Kidney glomerular epithelial cell (primary cell): Measurements from ENCODE around the gene FXYD4.
"Not testable (repeated sequence)": the region's sequence is repeated elsewhere in the genome, so short reads cannot be mapped to it uniquely, and the experiment has no call there.

Source experiments
- DNase-seq: peaks from one replicate; lab custom pipeline; 2025; lab: John Stamatoyannopoulos, UW

Gene FXYD4

DNA sequence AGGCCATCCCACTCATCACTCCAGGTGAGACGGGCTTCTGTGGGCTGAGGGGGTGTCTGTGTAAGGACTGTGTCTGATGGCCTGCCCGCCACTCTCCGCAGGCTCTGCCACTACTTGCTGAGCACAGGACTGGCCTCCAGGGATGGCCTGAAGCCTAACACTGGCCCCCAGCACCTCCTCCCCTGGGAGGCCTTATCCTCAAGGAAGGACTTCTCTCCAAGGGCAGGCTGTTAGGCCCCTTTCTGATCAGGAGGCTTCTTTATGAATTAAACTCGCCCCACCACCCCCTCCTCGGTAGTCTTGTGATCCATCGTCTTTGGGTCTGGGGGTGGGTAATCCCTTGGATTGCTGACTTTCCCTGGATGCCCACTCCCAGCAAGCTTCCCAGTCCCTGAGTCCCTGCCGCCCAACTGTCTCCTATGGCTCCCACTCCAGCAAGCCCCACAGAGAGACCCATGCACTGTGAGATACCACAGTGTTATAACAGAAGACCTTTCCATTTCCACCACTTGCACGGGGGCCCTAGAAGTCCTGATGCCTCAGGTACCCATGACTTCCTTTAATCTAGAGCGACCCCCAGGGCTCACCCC is 4.7 kb downstream of the FXYD4 start:
- DNase-seq, result no peak

DNA sequence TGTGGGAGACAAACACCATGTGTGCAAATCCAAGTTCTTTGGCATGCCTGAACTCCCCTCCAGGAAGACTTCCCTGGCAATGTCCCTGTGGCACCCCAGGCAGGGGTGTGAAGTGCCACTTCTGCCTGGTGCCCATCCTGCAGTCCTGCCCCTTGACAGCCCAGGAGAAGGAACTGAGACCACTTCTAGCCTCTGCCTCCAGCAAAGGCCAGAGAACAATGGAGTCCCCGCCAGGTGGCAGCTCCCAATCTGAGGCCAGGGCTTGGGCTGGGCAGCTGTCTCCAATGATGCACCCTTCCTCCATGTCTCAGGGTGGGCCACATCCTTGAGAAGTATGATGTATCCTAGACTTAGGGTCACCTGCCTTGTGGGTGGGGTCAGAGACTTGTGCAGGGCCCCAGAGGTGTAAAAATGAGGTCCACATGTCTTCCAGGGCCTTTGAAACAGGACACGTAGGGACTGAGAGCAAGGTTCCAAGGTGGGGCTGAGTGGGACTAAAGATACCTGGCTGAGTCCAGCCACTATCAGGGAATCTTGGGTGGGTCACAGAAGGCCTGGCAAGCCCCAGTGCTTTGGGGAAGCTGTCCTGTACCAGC is 5.5 kb downstream of the FXYD4 start:
- no peak for DNase-seq

DNA sequence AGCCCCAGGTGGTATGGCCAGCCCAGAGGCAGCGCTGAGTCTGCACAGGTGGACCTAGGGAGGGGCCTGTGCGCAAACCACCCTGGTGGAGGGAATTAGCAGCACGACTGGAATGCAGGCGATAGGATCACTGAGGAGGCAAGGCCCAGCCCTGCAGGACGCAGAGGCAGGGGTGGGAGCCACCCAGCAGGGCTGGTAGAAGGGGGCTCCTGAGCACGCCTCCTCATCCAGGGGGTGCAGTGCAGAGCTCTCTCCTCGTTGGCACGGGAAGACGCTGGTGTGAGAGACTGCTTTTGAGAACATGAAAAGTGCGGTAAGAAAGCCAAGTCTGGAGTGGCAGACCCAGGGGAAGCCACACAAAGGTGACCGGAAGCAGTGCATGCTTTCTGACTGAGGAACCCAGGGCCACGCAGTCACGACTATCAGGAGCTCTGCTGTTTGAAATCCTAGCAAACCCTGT is 6.0 kb downstream of the FXYD4 start:
- DNase-seq, result no peak

DNA sequence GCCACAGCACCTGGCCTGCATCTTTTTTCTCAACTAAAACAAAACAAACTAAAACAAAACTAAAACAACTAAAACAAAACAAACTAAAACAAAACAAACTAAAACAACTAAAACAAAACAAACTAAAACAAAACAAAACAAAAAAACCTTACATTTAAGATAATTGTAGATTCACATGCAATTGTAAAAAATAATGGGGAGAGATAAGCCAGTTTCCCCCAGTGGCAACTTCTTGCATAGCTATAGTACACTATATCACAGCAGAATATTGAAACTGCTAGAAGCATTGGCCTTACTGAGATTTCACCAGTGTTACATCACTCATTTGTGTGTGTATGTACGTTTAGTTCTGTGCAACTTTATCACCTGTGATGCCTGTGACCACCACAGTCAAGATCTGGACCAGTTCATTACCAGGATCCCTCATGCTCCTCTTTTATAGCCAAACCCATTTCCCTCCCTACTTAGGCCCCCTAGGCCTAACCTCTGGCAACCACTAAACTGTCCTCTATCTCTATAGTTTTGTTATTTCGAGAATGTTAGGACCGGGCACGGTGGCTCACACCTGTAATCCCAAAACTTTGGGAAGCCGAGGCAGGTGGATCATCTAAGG is 9.3 kb downstream of the FXYD4 start:
- no peak for DNase-seq

DNA sequence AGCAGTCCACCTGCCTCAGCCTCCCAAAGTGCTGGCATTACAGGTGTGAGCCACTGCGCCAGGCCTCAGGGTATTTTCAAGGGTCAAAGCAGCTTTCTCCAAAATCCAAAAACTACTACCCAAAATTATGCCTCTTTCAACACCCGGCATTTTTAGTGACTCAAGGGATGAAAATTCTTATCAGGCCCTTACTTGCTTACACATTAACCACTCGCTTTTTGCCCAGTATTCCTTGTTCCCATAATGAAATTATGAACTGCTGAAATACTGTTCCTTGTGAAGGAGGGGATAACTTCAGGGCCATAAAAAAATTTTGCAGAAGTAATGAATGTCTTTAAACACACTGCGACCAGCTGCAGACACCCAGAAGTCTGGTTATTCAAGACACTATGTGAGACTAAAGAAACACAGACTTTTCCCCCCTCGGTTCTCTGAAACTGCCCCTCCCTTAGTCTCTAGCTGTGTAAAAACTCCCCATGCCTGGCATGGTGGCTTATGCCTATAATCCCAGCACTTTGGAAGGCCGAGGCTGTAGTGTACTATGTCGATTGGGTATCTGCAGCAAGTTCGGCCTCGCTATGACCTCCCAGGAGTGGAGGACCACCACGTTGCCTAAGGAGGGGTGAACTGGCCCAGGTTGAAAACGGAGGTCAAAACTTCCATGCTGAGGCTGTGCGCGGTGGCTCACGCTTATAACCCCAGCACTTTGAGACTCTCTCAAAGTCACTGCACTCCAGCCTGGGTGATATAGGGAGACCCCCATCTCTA is 12.0 kb downstream of the FXYD4 start:
- no peak for DNase-seq

DNA sequence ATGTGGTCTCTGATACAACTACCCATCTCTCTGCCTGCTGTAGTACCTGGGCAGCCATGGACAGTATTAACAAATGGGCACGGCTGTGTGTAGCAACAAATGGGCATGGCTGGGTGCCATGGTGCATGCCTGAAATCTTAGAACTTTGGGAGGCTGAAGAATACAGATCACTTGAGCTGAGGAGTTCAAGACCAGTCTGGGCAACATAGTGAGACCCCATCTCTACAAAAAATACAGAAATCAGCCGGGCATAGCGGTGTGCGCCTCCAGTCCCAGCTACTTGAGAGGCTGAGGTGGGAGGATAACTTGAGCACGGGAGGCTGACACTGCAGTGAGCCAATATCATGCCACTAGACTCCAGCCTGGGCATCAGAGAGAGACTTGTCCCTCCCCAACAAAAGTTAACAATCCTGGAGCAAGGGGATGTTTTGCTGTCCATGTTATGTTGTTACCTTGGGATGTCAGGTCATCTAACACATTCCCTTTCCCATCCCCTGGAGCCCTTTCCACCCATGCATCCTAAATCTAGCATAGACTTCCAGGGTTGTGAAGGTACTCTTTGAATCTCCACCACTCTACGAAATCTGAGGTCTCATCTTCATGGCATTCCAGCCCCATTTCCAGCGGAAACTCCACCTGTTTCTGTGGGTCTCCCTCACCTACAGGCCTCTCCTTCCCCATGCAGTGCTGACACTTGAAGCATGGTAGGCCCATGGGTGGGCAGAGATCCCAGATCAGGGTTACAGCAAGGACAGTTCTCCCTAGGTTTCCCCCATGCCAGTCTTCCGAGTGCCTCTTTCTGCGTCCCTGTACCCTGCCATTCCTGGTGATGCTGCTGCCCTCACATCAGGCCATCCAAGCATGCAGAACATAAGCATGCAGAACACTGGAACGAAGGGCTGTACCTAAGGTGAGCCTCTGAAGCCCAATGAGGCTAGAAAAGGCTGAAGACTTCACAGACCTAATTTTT is 13.1 kb downstream of the FXYD4 start:
- DNase-seq, result no peak

DNA sequence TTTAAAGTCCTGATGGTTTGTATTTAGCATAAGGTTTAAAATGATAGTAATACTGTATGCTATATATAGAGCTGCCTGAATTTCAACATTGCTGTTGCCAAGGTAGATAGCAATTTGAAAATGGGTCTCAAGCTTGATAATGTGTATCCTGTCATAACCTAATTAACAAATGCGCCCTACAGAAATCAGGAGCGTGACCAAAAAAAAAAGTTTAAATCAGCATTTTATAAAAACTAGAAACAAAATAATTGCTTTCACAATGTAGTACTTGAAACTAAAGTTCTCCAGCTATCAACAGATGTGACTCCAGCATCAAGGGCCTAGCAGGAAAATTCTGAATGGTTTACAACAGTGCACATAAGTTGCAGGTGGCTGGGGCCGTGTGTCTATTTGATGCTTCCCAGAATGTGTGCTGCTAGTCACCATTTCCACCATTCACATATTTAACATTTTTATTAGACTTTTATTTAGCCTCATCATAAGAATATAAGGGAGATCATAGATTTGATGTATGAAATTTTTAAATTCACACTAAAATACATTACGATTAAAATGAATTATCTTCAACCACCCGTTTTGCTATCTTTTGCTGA is 14.1 kb downstream of the FXYD4 start:
- no peak for DNase-seq

DNA sequence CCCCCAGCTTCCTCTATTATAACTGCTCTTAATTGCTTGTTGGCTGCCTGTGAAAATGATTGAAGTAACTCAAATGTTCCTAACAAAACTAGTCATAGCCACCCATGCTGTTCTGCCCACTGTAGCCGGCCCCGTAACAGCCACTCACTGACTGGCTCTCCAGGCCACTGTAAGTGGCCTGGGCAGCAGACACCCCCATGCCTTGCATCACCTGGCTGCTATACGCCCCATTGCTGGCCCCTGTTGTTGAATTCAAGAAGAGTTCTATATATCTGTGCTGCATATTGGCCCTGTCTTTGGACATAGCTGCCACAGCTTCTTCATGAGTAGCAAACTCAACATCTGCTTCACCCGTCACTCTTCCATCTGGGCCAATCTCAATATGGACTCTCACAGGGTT is 15.1 kb downstream of the FXYD4 start:
- no peak for DNase-seq

DNA sequence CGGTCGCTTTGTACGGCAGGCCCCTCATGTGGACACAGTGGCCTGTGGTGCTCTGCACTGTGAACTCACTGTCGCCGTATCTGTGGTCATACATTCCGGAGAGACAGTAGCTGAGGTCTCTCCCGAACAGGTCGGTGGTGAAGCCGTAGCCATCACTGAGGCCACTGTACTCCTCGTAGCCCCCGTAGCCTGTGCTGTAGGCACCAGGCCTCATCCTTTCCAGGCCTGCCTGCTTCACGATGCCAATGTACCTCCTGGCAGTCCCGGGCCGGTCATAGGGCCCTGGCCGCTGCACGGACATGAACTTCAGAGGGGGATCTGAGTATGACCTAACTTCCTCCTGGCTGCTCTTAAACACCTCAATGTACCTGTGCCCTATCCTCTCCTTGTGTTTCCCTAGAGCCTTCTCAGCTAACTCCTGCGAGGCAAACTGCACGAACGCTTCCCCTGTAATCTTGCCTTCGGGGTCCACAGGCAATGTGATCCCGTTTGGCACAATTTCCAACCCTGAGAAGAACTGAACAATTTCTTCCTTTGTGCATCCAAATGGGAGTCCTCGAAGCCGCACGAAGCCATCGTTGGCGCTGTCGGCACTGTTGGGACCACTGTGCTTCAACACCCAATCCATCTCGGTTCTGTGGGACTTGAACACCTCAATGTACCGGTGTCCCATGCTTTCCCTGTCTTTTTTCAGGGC is 15.7 kb downstream of the FXYD4 start:
- no peak for DNase-seq

DNA sequence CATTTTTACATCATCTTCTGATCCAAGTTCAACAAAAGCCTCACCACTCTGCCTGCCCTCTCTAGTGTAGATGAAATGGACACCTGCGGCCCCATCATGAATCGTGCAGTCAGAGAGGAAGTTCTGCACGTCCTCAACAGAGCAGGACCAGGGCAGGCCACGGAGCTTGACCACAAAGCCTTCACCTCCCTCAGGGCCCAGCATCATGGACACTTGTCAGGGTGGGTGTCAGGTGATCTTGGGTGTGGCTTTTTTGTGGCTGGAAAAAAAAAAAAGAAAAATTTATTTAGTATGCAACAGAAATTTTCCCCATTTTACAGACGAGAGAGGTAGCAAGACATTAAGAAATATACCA is 16.2 kb downstream of the FXYD4 start:
- DNase-seq, result no peak

DNA sequence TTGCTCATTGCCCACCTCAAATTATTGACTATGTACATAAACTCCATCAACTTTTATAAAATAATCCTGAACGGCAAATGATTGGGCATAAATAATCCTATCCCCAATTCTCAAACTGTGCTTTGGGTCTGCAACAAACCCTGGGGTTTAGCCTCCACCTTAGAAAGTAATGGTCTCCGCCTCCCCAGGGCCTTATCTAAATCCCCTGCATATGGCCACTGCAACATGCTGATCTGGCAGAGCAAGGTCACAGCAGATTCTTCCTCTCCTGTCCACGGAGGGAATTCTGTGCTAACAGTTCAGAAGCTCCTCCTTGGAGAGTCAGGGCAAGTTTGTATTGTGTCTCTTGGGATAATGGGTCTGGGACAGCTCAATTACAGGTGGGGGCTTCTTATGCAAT is 18.4 kb downstream of the FXYD4 start:
- DNase-seq, result no peak

DNA sequence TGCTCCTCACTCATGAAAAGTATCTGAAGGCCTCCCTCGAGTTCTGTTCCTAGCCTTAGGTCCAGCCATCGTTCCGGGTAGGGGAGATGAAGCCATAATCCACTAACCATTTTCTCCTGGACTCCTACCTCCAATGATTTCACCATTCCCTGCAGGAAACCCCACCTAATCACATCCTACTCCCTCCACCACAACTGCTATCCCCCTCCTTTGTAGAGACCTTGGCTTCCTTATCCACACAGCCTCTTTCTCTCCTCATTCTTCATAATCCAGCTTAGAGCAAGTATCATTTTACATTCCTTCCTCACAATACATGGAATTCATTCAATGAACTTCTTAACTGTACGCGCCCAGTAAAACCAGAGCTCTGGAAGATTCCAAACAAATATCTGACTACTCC is 18.9 kb downstream of the FXYD4 start:
- DNase-seq, result no peak

DNA sequence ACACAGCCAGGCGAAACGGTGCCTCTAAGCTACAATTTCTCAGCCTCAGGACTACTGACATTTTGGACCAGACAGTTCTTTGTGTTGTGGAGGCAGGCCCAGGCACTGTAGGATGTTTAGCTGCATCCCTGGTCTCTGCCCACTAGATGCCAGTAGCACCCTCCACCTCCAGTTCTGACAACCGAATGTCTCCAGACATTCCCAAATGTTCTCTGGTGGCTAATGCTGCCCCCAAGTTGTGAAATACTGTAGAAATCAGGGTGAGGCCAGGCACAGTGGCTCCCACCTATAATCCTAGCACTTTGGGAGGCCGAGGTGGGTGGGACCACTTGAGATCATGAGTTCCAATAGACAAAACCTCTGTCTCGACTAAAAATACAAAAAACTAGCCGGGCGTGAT is 19.3 kb downstream of the FXYD4 start:
- no peak for DNase-seq

DNA sequence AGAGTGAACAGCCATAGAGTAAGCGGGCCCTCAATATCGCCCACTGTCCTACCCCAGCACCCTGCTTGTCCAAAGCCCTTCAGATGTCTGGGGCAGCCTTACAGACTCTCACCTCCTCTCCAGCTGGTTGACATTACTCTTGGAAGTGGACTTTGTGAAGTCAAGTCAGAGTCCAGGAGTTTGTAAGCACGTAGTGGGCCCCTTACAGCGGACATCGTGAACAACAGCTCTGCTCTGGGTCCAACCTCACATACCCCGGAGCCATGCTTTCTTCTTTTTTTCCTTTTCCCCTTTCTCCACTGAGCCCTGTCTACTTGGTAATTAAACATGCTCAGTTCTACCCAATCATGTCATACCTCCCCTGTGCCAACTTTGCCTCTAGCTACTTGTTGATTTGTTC is 20.1 kb downstream of the FXYD4 start:
- no peak for DNase-seq

DNA sequence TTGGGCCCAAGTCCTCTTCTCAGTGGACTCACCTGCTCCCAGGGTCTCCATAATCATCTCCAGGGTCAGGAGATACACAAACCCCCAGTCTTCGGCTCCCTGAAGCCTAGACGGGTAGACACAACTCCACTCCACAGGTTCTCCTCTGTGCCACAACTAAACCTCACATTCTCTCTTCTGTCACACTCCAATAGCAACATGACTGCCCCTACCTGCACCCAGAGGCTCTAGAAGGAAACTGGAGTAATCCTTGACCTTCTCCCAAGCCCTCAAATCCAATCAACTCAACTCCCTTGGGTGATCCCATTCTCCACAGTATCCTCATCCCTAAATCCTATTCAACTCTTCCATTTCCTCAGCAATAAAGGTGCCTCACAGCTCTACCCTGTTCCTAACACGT is 21.3 kb downstream of the FXYD4 start:
- no peak for DNase-seq

DNA sequence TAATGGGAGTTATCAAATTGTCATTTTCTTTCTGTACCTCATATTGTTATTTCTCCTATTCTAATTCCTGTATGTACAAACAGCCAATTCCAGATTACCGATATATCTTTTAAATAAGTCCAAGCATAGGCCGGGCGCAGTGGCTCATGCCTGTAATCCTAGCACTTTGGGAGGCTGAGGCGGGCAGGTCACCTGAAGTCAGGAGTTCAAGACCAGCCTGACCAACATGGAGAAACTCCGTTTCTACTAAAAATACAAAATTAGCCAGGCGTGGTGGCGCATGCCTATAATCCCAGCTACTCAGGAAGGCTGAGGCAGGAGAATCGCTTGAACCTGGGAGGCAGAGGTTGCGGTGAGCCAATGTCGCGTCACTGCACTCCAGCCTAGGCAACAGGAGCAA is 21.8 kb downstream of the FXYD4 start:
- not testable (repeated sequence) for DNase-seq

DNA sequence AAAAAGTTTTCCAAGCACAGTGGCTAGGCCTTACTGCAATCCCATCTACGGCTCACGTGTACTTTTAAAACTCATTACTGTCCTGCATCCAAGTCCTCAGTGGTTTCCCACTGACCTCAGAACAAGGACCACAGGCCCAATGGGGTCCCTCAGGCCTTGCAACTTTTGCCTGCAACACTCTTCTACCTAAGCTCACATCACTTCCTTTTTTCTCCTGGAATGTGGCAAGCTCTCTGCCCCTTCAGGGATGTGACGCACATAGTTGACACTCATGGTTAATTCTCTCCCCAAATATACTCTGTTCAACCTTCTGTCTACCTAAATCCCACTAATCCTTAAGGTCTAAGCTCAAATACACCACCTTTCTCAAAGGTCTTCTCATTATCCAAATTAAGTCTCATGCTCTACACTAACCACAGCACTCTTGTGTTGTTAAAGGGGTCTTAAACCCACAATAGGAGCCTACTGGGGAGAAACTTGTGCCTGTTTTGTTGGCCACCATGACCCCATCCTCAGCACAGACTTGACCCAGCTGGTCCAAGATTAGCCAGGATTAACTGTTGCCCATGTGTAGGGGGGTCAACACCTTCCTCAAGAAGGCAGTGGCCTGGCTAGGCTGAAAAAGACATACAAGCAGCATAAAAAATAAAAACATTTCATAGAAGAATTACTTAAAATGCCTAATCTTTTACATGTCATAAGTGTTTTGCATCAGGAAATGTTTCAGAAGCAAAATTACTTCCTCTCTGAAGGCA is 22.3 kb downstream of the FXYD4 start:
- no peak for DNase-seq

DNA sequence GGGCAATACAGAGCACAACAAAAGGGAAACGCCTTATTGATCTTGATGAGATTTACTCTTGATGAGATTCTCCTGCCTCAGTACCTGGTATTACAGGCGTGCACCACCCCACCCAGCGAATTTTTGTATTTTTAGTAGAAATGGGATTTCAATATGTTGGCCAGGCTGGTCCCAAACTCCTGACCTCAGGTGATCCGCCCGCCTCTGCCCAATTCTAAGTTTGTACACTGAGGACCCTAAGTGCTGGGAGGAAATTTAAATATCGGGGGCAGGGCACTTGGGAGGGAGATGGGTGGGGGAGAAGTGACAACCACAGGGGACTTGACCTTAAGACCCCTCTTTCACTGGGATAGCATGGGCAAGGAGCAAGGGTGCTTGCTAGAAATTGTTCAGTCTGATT is 23.4 kb downstream of the FXYD4 start:
- no peak for DNase-seq

DNA sequence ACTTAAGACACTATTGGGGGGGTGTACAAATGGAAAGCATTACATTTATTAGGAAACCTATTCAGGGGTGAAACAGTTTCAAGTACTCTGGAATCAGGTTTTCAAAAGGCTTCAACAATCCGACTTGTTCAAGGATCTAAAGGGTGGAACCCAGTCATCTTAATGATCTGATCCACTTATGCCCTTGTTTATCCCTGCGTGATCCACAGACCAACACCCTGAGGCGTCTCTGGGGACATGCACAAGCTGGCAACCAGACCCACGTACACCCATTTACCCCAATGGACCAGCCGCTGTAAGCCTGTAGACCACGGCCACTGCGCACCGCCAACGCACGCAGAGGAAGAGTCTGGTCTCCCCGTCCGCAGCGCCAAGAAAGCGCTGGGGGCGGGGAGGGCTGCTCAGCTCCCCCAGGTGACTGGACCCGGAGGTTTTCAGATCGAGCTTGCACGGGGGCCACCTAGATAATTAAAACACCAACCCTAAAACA is 24.2 kb downstream of the FXYD4 start:
- DNase-seq, result no peak
